ENCODE results near the gene GNAS-AS1.

DNA sequence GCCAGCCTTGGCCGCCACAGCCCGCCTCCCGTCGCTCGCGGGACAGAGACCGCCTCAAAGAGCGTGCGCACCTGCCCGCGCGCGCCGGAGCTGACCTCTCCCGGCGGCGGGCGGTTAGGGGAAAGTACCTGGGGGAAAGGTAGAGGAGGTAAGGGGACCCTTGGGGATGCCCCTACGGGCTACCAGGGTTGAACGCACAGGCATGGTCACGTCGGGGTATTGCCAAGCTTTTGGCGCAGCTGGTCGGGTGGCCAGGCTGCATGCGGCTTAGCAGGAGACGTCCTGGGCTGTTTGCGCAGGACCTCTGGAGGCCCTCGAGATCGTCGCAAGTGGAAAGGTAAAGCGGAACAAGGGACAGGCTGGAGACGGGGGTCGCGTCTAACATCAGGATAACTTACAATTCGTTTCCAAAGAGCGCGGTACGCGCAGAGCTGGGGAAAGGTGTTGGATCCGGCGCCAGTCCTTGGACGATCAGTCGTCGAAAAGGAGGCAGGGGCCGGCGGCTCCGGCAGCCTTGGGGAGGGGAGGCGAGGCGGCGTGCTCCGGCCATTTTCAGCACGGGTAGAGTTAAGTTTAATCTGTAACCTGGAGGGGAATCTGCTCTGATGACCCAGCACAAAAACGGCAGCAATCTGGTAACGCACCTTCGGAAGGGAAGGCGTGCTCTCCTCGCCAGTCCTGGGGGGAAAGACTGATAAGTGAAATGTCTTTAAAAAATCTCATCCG is 9.0 kb downstream of the GNAS-AS1 start:
- TF ChIP-seq, protein P1, sequence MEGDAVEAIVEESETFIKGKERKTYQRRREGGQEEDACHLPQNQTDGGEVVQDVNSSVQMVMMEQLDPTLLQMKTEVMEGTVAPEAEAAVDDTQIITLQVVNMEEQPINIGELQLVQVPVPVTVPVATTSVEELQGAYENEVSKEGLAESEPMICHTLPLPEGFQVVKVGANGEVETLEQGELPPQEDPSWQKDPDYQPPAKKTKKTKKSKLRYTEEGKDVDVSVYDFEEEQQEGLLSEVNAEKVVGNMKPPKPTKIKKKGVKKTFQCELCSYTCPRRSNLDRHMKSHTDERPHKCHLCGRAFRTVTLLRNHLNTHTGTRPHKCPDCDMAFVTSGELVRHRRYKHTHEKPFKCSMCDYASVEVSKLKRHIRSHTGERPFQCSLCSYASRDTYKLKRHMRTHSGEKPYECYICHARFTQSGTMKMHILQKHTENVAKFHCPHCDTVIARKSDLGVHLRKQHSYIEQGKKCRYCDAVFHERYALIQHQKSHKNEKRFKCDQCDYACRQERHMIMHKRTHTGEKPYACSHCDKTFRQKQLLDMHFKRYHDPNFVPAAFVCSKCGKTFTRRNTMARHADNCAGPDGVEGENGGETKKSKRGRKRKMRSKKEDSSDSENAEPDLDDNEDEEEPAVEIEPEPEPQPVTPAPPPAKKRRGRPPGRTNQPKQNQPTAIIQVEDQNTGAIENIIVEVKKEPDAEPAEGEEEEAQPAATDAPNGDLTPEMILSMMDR (IDR thresholded peaks at IDR 0.05): no peak
- TF ChIP-seq POLR2A (IDR thresholded peaks at IDR 0.05): no peak

Measured in thyroid gland (tissue), 4 donors.